IgD-negative memory B cell (primary cell): ENCODE data around the gene NCOA7. TPM values are rescaled to one million over a fixed set of nuclear protein-coding genes. Genes with fewer than 3 reads are reported as not detected.
A peak's percentile ranks its signal among the peaks of the same experiment; 100 is the strongest.
"Not testable (repeated sequence)": the region's sequence is repeated elsewhere in the genome, so short reads cannot be mapped to it uniquely, and the experiment has no call there.

Experiments
- H3K27ac Mint-ChIP-seq, 3 donors: one replicate each; pipeline ENCODE4 v1.8.0; 2020 to 2022; ENCODE audit warnings: mild to moderate bottlenecking in 3 of 3, mixed read lengths in 3 of 3, moderate library complexity in 1 of 3
- H3K27me3 Mint-ChIP-seq: one replicate; pipeline ENCODE4 v1.8.0; 2021; ENCODE audit warnings: mixed read lengths
- H3K36me3 Mint-ChIP-seq: one replicate; pipeline ENCODE4 v1.8.0; 2020; ENCODE audit warnings: mild to moderate bottlenecking, mixed read lengths
- H3K4me1 Mint-ChIP-seq, 3 donors: one replicate each; pipeline ENCODE4 v1.8.0; 2020 to 2022; ENCODE audit warnings: mixed read lengths in 3 of 3, mild to moderate bottlenecking in 1 of 3
- H3K4me3 Mint-ChIP-seq, 4 donors: one replicate each; pipeline ENCODE4 v1.8.0; 2020 to 2022; ENCODE audit warnings: mild to moderate bottlenecking in 4 of 4, mixed read lengths in 4 of 4, moderate library complexity in 3 of 4
- H3K9me3 Mint-ChIP-seq, 3 donors: one replicate each; pipeline ENCODE4 v1.8.0; 2020 to 2021; ENCODE audit warnings: mixed read lengths in 3 of 3, mild to moderate bottlenecking in 1 of 3
- polyA plus RNA-seq: library from polyadenylated mRNA; unstranded; fragments of 300-500 nt; fragmentation: Illumina TruSeq; gene quantifications from one replicate; pipeline ENCODE4 v1.2.3, GENCODE V29; 2021

NCOA7 gene
- polyA plus RNA-seq, 1 donor from 2014 or later = 35.6 TPM

DNA sequence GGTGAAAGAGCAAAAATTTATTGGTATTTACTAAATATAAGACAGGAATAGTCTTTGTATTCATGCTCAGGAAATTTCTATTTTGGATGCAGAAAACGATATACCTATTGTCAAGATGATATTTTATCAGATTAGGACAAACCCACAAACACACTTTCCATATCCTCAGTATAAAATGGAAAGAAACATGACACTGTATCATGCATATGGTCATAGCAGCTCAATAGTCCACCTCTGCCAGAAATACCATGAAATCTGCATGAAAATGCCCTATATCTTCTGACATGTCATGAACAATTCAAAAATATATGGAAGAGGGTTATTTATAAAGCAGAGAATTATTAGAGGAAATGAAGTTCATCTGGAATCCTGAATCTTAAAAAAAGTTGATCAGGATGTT is 154.1 kb downstream of the NCOA7 start:
- Mint-ChIP-seq H3K27me3 (peaks cover 7% of the 10 kb centered on the region), H3K4me1 (no peaks in the 10 kb centered on the region), H3K9me3 (no peaks in the 10 kb centered on the region), H3K4me3 (no peak overlapping the region), H3K27ac (no peak overlapping the region), H3K36me3 (no peaks in the 10 kb centered on the region)

DNA sequence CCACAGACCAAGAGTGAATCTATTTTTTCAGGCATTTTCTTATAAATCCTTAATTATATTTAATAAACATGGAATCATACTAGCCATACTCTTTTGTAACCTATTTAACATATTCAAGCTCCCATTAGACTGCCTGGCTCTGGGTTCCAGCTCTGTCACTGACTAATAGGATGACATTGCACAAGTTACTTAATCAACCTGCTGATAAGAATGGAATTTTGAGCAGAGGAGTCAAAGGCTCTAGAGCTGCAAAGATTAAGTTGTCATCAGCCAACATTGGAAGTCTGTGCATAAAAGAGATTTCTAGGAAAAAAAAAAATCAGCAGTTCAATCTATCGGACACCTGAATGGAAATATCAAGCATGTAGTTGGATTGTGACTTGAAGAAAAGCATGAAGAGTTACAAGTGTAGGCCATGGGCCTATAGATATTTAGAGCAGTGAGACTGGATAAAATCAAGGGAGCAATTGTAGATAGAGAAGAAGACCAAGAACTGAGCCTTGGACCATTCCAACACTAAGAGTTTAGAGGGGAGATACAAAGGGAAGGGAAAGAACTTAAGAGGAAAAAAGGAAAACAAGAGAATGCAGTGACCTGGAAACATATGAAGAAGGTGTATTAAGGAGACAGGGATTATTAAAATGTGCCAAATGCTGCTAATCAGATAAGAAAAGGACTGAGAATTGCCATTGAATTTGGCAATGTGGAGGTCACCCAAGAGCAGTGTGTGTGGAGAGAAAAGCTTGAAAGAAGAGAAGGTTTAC is 154.8 kb downstream of the NCOA7 start:
- H3K4me3 Mint-ChIP-seq = no peak overlapping the region
- H3K27ac Mint-ChIP-seq = no peak overlapping the region
- peaks cover 7% of the 10 kb centered on the region for H3K27me3 Mint-ChIP-seq
- no peaks in the 10 kb centered on the region for H3K4me1 Mint-ChIP-seq
- no peaks in the 10 kb centered on the region for H3K9me3 Mint-ChIP-seq
- no peaks in the 10 kb centered on the region for H3K36me3 Mint-ChIP-seq

DNA sequence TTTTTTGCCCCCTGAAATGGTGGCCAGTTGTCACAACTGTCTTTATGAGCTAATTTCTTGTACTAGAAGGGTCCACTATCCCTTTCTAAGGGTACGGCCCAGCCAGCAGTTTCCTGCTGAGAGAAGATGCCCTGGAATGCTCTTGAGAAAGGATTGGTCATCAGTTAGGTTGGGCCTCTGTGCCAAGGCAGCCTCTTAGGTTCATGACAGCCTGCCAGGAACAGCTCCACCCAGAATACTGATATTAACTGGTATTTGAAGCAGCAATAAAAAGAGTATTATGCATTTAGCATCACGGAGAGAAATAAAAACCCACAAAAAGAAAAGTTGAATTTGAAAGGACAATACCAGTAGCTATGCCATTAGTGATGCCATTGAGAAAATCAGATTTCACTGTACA is 156.9 kb downstream of the NCOA7 start:
- H3K27ac Mint-ChIP-seq = no peak overlapping the region
- no peaks in the 10 kb centered on the region for H3K9me3 Mint-ChIP-seq
- no peak overlapping the region for H3K4me3 Mint-ChIP-seq
- no peaks in the 10 kb centered on the region for H3K36me3 Mint-ChIP-seq
- H3K27me3 Mint-ChIP-seq = peaks cover 1% of the 10 kb centered on the region
- no peaks in the 10 kb centered on the region for H3K4me1 Mint-ChIP-seq

DNA sequence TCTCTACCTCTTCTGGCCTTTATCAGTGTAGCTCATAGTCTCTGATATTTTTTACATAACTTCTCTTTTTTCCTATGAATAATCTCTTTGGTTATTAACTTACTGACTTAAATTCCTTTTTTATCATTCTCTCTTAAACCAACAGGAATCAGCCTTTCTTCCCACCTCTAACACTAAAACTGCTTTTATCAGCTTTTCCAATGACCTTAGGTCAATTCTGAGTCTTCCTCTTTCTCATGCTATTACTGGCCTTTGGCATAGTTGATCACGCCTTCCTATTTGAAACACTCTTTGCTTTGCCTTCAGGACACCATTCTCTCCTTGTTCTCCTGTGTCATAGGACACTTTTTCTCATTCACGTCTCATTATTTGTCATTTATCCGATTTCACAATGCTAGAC is 157.7 kb downstream of the NCOA7 start:
- H3K4me3 Mint-ChIP-seq = no peak overlapping the region
- no peaks in the 10 kb centered on the region for H3K9me3 Mint-ChIP-seq
- H3K27ac Mint-ChIP-seq = no peak overlapping the region
- H3K36me3 Mint-ChIP-seq = no peaks in the 10 kb centered on the region
- peaks cover 2% of the 10 kb centered on the region for H3K27me3 Mint-ChIP-seq
- H3K4me1 Mint-ChIP-seq = no peaks in the 10 kb centered on the region

DNA sequence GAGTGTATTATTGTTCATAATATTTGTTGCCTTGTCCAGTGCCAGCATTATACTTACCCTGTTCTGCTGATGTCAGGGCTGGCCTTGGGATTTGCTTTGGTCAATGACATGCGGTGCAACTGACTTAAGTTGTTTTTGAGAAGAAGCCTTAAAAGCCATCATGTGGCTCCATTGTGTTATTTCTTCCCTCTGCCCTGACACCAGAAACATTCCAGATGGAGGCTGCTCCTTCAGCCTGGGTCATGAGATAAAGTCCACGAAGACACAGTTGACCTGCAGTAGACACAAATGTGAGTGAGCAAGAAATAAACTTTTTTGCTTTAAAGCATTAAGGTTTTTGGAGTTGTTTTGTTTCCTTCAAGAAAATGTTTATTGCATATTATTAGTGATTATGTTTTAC is 158.3 kb downstream of the NCOA7 start:
- Mint-ChIP-seq H3K4me3 (no peak overlapping the region), H3K4me1 (no peaks in the 10 kb centered on the region), H3K27ac (no peak overlapping the region), H3K36me3 (no peaks in the 10 kb centered on the region), H3K27me3 (peaks cover 2% of the 10 kb centered on the region), H3K9me3 (no peaks in the 10 kb centered on the region)

DNA sequence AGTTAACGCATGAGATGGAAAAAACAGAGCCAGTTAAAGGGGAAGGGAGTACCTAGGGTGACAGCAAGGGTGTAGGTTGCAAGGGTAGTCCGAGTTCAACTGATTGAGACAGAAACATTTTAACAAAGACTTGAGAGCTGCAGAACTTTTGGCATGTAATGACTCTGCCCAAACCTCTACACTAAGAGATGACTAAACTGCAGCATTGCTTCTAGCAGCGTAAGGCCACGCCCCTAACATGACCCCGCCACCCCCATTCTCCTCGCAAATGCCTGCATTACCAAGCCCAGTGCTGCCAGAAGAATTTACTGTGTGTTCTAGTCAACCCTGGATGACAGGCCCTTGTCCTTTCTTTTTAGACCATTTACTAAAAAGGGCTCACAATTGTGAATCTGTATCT is 159.5 kb downstream of the NCOA7 start:
- peaks cover 2% of the 10 kb centered on the region for H3K27me3 Mint-ChIP-seq
- no peaks in the 10 kb centered on the region for H3K9me3 Mint-ChIP-seq
- H3K4me3 Mint-ChIP-seq = no peak overlapping the region
- H3K27ac Mint-ChIP-seq = no peak overlapping the region
- no peaks in the 10 kb centered on the region for H3K36me3 Mint-ChIP-seq
- peaks cover 0 to 1% (median 0%) of the 10 kb centered on the region in 3 donors for H3K4me1 Mint-ChIP-seq

DNA sequence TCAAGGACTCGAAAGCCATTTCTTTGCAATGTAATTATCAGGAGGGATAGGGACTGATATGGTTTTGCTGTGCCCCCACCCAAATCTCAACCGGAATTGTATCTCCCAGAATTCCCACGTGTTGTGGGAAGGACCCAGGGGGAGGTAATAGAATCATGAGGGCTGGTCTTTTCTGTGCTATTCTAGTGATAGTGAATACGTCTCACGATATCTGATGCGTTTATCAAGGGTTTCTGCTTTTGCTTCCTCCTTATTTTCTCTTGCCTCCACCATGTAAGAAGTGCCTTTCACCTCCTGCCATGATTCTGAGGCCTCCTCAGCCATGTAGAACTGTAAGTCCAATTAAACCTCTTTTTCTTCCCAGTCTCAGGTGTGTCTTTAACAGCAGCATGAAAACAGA is 160.0 kb downstream of the NCOA7 start:
- H3K27me3 Mint-ChIP-seq = not testable (repeated sequence)

DNA sequence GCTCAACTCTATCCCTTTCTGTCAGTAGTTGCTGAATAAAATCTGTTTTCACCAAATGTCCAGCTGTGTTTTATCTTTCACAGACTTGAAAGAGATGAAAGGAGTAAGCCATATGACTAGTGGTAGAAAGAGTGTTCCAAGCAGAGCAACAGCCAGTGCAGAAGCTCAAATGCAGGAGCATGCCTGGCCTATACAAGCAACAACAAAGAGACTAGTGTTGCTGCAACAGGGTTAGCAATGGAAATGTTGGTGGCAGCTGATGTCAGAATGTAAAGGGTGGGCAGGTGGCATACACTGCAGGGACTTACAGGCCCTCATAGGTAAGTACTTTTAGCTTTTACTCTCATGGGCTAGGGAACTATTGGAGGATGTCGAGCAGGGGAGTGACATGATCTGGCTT is 160.6 kb downstream of the NCOA7 start:
- Mint-ChIP-seq H3K27me3 (peaks cover 2% of the 10 kb centered on the region), H3K36me3 (no peaks in the 10 kb centered on the region), H3K27ac (no peak overlapping the region), H3K9me3 (no peaks in the 10 kb centered on the region), H3K4me3 (peak overlapping the region in 1 of 4 donors; percentile 25), H3K4me1 (peaks cover 0 to 5% (median 0%) of the 10 kb centered on the region in 3 donors)

More for the DNA sequence above, 160.0 kb downstream of the NCOA7 start:
- not testable (repeated sequence) for H3K4me1 Mint-ChIP-seq, H3K27ac Mint-ChIP-seq, H3K36me3 Mint-ChIP-seq, H3K9me3 Mint-ChIP-seq, H3K4me3 Mint-ChIP-seq

DNA sequence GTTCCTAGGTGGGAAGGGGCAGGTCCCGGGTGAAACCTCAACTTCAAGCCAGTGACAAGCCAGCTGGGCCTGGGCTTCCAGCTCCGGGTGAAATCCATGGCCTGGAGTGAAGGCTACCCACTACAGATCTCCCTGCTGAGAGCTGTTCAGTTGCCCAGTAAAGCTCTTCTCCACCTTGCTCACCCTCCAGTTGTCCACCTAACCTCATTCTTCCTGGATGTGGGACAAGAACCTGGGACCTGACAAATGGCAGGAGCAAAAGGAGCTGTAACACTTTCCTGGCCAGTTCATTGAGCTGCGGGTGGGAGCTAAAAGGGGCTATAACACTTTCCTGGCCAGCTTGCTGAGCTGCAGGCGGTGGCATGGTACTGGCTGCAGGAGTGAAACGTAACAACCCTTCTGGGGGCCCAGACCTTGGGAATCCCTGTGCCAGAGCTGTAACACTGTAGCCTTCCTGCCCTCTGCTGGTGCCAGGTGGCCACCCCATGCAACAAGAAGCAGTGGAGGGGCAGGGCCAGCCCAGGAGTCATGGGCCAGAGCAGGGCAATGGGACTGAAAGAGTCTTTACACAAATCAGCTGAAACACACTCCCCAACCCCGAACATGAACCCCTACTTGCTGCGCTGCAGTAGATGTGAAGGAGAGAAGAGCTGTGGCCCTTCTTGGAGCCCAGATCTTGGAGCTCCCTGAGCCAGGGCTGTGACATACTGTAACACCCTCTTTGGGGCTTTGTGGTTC is 162.2 kb downstream of the NCOA7 start:
- H3K27ac Mint-ChIP-seq = no peak overlapping the region
- H3K9me3 Mint-ChIP-seq = no peaks in the 10 kb centered on the region
- no peaks in the 10 kb centered on the region for H3K36me3 Mint-ChIP-seq
- peaks cover 0 to 5% (median 2%) of the 10 kb centered on the region in 3 donors for H3K4me1 Mint-ChIP-seq
- H3K4me3 Mint-ChIP-seq = no peak overlapping the region
- peaks cover 2% of the 10 kb centered on the region for H3K27me3 Mint-ChIP-seq

DNA sequence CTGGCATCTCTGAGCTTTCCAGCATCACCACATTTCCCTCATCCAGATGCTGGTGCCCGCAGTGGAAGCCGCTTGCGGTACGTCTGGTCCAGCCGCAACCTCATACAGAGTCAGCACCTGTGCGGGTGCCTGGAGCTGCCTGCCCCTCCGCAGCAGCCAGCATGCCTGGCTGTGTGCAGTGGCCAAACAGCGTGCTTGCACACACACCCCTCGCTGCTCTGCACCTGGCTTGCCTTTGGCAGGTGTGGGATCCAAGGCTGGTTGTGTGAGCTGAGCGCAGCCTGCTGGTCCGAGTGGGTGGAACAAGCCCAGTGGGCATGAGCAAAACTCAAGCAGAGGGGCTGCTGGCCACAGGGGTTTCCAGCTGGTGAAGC is 162.7 kb downstream of the NCOA7 start:
- Mint-ChIP-seq H3K9me3 (no peaks in the 10 kb centered on the region), H3K36me3 (no peaks in the 10 kb centered on the region), H3K4me3 (no peak overlapping the region), H3K27ac (peak overlapping the region in 1 of 3 donors; percentile 33), H3K4me1 (peaks cover 0 to 5% (median 2%) of the 10 kb centered on the region in 3 donors), H3K27me3 (peaks cover 2% of the 10 kb centered on the region)

DNA sequence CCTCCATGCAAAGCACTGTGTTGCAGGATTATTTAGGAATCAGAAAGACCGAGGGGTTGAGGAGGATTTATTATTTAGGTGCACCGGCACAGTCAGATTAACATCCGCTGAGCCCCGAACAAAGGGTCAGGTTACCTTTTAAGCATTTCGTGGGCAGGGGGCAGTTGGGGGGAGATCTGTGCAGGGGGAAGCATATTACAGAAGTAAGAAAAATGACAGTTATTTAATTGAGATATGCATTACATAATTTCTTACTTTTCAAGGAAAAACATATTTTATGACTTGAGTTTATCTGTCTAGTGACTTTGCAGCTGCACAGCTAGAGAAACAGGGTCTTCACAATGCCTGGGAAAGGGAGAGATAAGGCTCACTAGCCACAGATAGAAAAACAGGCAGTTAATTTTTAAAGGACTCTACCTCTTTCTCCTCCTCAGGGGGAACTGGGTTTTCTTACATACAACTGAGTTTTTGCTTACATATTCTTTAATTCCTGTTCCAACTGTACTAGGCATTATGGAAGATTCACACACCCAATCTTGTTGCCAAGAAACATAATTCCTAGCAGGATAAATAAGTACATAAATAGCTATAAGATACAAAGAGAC is 164.1 kb downstream of the NCOA7 start:
- no peaks in the 10 kb centered on the region for H3K9me3 Mint-ChIP-seq
- H3K4me1 Mint-ChIP-seq = peaks cover 0 to 5% (median 2%) of the 10 kb centered on the region in 3 donors

DNA sequence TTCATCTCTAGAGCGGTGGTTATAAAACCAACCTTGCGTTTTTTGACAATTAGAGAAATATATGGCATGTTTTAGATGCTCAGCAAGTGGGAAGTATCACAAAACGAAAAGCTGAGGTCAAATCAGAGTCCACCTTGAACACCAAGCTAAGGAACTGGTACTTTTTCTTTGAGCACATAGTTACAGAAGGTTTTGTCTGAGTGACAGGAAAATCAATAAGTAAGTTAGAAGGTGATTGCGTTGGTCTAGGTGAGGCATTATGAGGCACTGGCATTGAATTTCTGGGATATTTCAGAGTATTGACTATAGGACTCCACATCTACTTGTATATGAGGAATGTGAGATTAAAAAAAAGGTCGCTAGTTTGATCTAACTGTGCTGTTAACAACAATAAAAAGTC is 165.2 kb downstream of the NCOA7 start:
- H3K4me1 Mint-ChIP-seq = peaks cover 2 to 7% (median 3%) of the 10 kb centered on the region in 3 donors

More for the DNA sequence above, 164.1 kb downstream of the NCOA7 start:
- H3K4me3 Mint-ChIP-seq = peak overlapping the region in 2 of 4 donors; percentile 41 to 54
- H3K36me3 Mint-ChIP-seq = no peaks in the 10 kb centered on the region
- H3K27ac Mint-ChIP-seq = peak overlapping the region in 1 of 3 donors; percentile 51
- peaks cover 2% of the 10 kb centered on the region for H3K27me3 Mint-ChIP-seq

DNA sequence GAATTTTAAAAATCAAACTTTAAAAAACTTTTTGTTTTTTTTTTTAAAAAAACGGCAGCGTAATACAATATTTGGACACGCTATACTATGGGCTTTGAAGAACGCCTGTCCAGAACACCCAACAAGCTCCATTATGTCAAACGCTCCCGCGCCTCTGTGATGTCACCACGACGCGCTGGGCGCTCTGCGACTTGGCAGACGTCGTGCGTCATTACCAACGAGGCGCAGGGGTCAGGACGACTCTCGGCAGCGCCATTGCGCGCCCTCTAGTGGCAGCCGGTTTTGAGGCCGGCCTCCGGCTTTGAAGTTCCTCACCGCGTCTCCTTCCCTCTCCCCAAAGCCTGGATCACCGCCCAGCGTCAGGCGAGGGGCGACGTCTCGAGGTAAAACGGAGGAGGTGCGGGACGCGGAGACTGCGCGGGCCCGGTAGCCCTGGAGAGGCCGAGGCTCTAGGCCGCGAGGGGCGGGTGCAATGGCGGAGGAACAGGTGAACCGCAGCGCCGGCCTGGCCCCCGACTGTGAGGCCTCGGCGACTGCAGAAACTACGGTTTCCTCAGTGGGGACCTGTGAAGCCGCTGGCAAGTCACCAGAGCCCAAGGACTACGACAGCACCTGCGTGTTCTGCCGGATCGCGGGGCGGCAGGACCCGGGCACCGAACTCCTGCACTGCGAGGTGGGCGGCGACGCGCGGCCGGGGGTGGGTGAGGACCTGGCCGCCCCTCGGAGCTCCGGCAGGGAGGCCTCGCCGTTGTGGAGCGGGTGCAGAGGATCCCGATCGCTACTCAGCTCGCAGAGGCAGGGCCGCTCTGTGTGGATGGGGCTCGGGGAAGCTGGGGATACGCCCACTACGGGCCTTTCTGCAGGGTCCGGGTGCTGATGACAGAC is 166.0 kb downstream of the NCOA7 start, which contains the start of gene HINT3:
Gene HINT3, plus strand, starts transcription at position 265 of the 885 bp plus-strand sequence. Its CDS starts 208 bp downstream, at position 473.
- Mint-ChIP-seq H3K4me3 (no peak within 1 kb of the TSS), H3K27ac (no peak within 1 kb of the TSS), H3K36me3 (no peaks in the 10 kb centered on the region)

More for the DNA sequence above, 165.2 kb downstream of the NCOA7 start:
- Mint-ChIP-seq H3K4me3 (no peak overlapping the region), H3K27me3 (peaks cover 1% of the 10 kb centered on the region), H3K36me3 (no peaks in the 10 kb centered on the region), H3K9me3 (no peaks in the 10 kb centered on the region), H3K27ac (no peak overlapping the region)

DNA sequence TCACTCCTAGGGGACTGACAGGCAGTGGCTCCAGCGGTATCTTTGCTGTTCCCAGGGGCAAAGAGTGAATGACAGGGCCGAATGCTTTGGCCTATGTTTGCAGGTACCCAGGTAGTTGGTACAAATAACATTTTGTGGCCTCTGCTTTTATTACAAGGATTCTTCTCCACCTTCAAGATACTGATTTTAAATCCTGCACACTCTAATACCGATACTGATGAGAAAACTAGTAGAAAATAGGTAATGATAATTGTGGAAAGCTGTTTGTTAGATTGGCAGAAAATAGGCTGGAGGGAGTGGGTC is 166.6 kb downstream of the NCOA7 start:
- no peaks in the 10 kb centered on the region for H3K9me3 Mint-ChIP-seq
- H3K4me3 Mint-ChIP-seq = no peak overlapping the region
- no peaks in the 10 kb centered on the region for H3K36me3 Mint-ChIP-seq
- H3K4me1 Mint-ChIP-seq = peaks cover 3 to 16% (median 4%) of the 10 kb centered on the region in 3 donors
- H3K27ac Mint-ChIP-seq = no peak overlapping the region
- peaks cover 1% of the 10 kb centered on the region for H3K27me3 Mint-ChIP-seq

More for the DNA sequence above, 166.0 kb downstream of the NCOA7 start, which contains the start of gene HINT3:
- Mint-ChIP-seq H3K9me3 (no peaks in the 10 kb centered on the region), H3K27me3 (peaks cover 1% of the 10 kb centered on the region), H3K4me1 (peaks cover 3 to 14% (median 4%) of the 10 kb centered on the region in 3 donors)
